Suprapubic skin (tissue), 4 donors: ENCODE measurements around the gene GAS2L3. TPM values are rescaled to one million over a fixed set of nuclear protein-coding genes. Genes with fewer than 3 reads are reported as not detected.

Source experiments
- DNase-seq, 2 donors: peaks; one replicate each; pipeline ENCODE4 v3.0.0-alpha.2; 2019; ENCODE audit warnings: low spot score in 2 of 2
- H3K27ac ChIP-seq: fragments of 200-600 bp; sonication (generic); one replicate; pipeline ENCODE4 v1.5.1; 2019
- H3K27me3 ChIP-seq: fragments of 200-600 bp; sonication (generic); one replicate; pipeline ENCODE4 v1.5.1; 2019
- H3K36me3 ChIP-seq: fragments of 200-600 bp; sonication (generic); one replicate; pipeline ENCODE4 v1.5.1; 2019
- H3K4me1 ChIP-seq: fragments of 200-600 bp; sonication (generic); one replicate; pipeline ENCODE4 v1.5.1; 2019
- H3K4me3 ChIP-seq: fragments of 200-600 bp; sonication (generic); one replicate; pipeline ENCODE4 v1.5.1; 2019; ENCODE audit warnings: mild to moderate bottlenecking
- H3K9me3 ChIP-seq: fragments of 200-600 bp; sonication (generic); one replicate; pipeline ENCODE4 v1.5.1; 2019
- EP300 ChIP-seq: sonication (generic); formaldehyde crosslinking; IDR thresholded peaks from one replicate; pipeline ENCODE4 v1.6.1; 2017; ENCODE audit warnings: antibody characterized with exemption
- POLR2A ChIP-seq, 2 donors: fragments of 450-650 bp; IDR thresholded peaks; one replicate each; pipeline ENCODE4 v1.6.1; 2017; ENCODE audit warnings: antibody characterized with exemption in 2 of 2, mild to moderate bottlenecking in 2 of 2, moderate library complexity in 2 of 2
- POLR2AphosphoS5 ChIP-seq, 3 donors: sonication (generic); formaldehyde crosslinking; IDR thresholded peaks; one replicate each; pipeline ENCODE4 v1.6.1; 2017; ENCODE audit warnings: antibody characterized with exemption in 3 of 3
- WGBS: methylation state at CpG from one replicate; pipeline ENCODE4 v1.1.5; 2018; 5-methylcytosine and 5-hydroxymethylcytosine counted together
- total RNA-seq, 4 donors: library from RNA; depleted of rRNA; stranded (reverse); fragments of >200 nt; gene quantifications; one replicate each; pipeline ENCODE4 v1.1.0, GENCODE V29; 2016
- TF ChIP-seq, protein P1 (sequence below), 2 donors: fragments of 200-600 bp in 1 of 2; fragments of 450-650 bp in 1 of 2; sonication (generic) in 1 of 2; IDR thresholded peaks; one replicate each; pipeline ENCODE4 v1.5.1; 2016 to 2019; ENCODE audit warnings: antibody characterized with exemption in 2 of 2, mild to moderate bottlenecking in 1 of 2, moderate library complexity in 1 of 2

GAS2L3 gene
- total RNA-seq, 4 donors from 2014 or later, result 5.1 to 14.3 (median 5.7) TPM

DNA sequence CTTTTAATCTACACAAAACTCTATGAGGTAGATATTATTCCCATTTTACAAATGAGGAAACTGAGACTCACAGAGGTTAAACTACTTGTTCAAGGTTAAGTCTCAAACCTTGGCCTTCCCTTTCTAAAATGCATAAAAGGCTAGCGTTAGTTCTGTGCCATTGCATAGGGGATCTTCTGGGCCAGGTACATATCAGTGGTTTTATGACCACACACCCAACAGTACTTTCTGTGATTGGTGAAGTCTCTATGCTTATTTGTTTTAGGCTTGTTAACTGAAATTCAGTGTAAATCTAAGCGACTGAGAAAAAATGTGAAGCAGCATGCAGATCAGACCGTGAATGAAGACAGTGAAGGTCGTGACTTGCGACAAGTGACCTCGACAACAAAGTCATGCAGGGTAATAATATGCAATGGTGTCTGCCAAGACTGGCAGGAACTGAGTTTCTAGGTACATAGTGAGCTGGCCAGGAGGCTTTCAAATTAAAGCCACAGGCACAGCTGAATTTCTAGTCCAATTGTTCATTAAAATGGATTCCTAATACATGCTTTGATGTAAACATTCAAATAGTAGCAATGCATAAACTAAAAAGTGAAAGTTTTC, 38.8 kb upstream of the GAS2L3 start:
- Histone ChIP-seq H3K4me1 (no peaks in the 10 kb centered on the region), H3K36me3 (no peaks in the 10 kb centered on the region), H3K9me3 (no peaks in the 10 kb centered on the region), H3K27me3 (peaks cover 5% of the 10 kb centered on the region), H3K4me3 (no peak overlapping the region), H3K27ac (no peak overlapping the region)
- TF ChIP-seq POLR2AphosphoS5 (IDR thresholded peaks at IDR 0.05), result no peak
- TF ChIP-seq EP300, result no peak
- TF ChIP-seq POLR2A (IDR thresholded peaks at IDR 0.05), result no peak
- TF ChIP-seq, protein P1, sequence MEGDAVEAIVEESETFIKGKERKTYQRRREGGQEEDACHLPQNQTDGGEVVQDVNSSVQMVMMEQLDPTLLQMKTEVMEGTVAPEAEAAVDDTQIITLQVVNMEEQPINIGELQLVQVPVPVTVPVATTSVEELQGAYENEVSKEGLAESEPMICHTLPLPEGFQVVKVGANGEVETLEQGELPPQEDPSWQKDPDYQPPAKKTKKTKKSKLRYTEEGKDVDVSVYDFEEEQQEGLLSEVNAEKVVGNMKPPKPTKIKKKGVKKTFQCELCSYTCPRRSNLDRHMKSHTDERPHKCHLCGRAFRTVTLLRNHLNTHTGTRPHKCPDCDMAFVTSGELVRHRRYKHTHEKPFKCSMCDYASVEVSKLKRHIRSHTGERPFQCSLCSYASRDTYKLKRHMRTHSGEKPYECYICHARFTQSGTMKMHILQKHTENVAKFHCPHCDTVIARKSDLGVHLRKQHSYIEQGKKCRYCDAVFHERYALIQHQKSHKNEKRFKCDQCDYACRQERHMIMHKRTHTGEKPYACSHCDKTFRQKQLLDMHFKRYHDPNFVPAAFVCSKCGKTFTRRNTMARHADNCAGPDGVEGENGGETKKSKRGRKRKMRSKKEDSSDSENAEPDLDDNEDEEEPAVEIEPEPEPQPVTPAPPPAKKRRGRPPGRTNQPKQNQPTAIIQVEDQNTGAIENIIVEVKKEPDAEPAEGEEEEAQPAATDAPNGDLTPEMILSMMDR (IDR thresholded peaks at IDR 0.05), result no peak
- WGBS, result 85% methylated on average over 6 of the region's 6 CpGs
- DNase-seq, result no peak

DNA sequence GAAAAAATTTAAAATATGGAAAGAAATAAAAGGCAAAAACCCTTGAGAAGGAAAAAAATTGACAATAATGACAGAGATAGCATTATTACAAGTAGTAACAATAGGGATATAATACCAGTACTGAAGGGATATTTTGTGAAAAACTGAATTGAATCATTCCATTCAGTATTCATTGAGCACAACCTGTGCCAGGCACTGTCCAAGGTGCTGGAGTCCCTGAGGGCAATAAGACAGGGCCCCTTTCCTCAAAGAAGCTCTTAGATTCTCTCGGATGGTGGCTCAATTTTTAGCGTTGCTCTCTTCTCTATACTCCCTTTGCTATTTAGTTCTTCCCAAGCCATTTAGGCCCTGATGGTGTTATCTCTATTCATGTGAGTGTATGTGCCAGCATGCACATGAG, 34.3 kb upstream of the GAS2L3 start:
- Histone ChIP-seq H3K4me1 (no peaks in the 10 kb centered on the region), H3K27me3 (no peaks in the 10 kb centered on the region), H3K36me3 (no peaks in the 10 kb centered on the region), H3K27ac (no peak overlapping the region), H3K9me3 (no peaks in the 10 kb centered on the region), H3K4me3 (no peak overlapping the region)
- no peak for DNase-seq
- WGBS, result 33% methylated on average over 2 of the region's 2 CpGs
- no peak for TF ChIP-seq EP300
- no peak for TF ChIP-seq POLR2AphosphoS5 (IDR thresholded peaks at IDR 0.05)
- TF ChIP-seq POLR2A (IDR thresholded peaks at IDR 0.05), result no peak
- TF ChIP-seq, protein P1 (IDR thresholded peaks at IDR 0.05), result no peak

- TF ChIP-seq POLR2A (IDR thresholded peaks at IDR 0.05) (no peak), EP300 (no peak), POLR2AphosphoS5 (IDR thresholded peaks at IDR 0.05) (no peak)
- TF ChIP-seq, protein P1 (IDR thresholded peaks at IDR 0.05), result no peak
- H3K27ac ChIP-seq, result no peak overlapping the region
- no peaks in the 10 kb centered on the region for H3K4me1 ChIP-seq
- H3K27me3 ChIP-seq, result no peaks in the 10 kb centered on the region
- WGBS, result 85% methylated on average over 4 of the region's 4 CpGs
- H3K4me3 ChIP-seq, result no peak overlapping the region
- no peaks in the 10 kb centered on the region for H3K36me3 ChIP-seq
- DNase-seq, result no peak
- H3K9me3 ChIP-seq, result no peaks in the 10 kb centered on the region
Measured at GRCh38 chr12:100544165-100544564, 29.3 kb upstream of the GAS2L3 start.

DNA sequence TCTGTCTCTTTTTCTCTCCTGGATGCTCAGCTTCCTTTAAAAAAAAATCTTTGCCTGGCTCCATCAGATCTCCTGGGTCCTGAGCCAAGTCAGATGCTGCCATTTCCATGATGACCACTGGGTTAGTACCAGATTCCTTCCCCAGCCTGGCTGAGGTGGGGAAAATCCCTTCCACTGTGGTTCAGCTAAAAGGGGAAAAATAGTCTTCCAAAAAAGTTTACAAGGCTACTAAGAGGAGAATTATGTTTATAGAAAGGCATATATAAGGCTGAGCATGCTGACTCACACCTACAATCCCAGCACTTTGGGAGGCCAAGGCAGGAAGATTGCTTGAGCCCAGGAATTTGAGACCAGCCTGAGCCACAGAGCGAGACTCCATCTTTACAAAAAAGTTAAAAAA, 28.4 kb upstream of the GAS2L3 start:
- TF ChIP-seq EP300 (no peak), POLR2AphosphoS5 (IDR thresholded peaks at IDR 0.05) (no peak), POLR2A (IDR thresholded peaks at IDR 0.05) (no peak)
- TF ChIP-seq, protein P1 (IDR thresholded peaks at IDR 0.05), result no peak
- H3K27ac ChIP-seq, result no peak overlapping the region
- no peaks in the 10 kb centered on the region for H3K36me3 ChIP-seq
- H3K4me3 ChIP-seq, result no peak overlapping the region
- 94% methylated on average over 1 of the region's 1 CpG for WGBS
- no peaks in the 10 kb centered on the region for H3K4me1 ChIP-seq
- H3K27me3 ChIP-seq, result no peaks in the 10 kb centered on the region
- H3K9me3 ChIP-seq, result no peaks in the 10 kb centered on the region
- DNase-seq, result no peak

GRCh38 chr12:100553936-100554335, 19.5 kb upstream of the GAS2L3 start:
- 54% methylated on average over 3 of the region's 3 CpGs for WGBS
- DNase-seq, result no peak
- Histone ChIP-seq H3K9me3 (no peaks in the 10 kb centered on the region), H3K36me3 (no peaks in the 10 kb centered on the region), H3K4me3 (no peak overlapping the region), H3K4me1 (no peaks in the 10 kb centered on the region), H3K27ac (no peak overlapping the region), H3K27me3 (no peaks in the 10 kb centered on the region)
- TF ChIP-seq, protein P1 (IDR thresholded peaks at IDR 0.05), result no peak
- no peak for TF ChIP-seq POLR2AphosphoS5 (IDR thresholded peaks at IDR 0.05)
- no peak for TF ChIP-seq EP300
- TF ChIP-seq POLR2A (IDR thresholded peaks at IDR 0.05), result no peak
